HUDEP-2 (cell line): ENCODE results near the gene AKAP8.
A peak's percentile ranks its signal among the peaks of the same experiment; 100 is the strongest.
"Not testable (repeated sequence)": the region's sequence is repeated elsewhere in the genome, so short reads cannot be mapped to it uniquely, and the experiment has no call there.

Source experiments
- DNase-seq, 76 experiments: peaks; one replicate each; lab custom pipeline; 2025; ENCODE audit not compliant: unreplicated experiment in 76 of 76; lab: John Stamatoyannopoulos, UW

The AKAP8 gene

DNA sequence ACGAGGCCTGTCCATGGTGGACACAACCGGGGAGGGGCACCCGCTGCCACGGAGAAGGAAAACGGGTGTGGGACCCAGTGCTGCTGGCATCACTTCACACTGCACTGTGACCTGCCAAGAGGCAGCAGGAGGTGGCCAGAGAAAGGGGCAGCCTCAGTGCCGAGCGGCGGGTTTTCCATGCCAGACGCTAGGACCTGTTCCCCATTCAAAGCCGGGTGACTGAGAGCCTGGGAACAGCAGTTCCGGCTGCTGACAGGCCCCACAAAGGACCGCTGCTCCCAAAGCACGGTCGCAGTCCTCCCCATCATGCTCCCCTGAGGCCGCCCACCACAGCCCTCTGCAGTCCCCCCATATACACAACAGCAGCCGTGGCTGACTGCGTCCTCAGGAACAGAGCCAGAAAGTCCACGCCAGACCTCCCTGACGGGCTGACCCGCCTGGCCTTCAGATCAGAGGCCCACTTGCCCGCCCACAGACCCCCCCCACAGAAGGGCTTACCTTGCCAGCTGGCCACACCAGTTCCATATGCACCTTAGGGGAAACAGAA, 5.4 kb downstream of the AKAP8 start:
- no peak for DNase-seq

DNA sequence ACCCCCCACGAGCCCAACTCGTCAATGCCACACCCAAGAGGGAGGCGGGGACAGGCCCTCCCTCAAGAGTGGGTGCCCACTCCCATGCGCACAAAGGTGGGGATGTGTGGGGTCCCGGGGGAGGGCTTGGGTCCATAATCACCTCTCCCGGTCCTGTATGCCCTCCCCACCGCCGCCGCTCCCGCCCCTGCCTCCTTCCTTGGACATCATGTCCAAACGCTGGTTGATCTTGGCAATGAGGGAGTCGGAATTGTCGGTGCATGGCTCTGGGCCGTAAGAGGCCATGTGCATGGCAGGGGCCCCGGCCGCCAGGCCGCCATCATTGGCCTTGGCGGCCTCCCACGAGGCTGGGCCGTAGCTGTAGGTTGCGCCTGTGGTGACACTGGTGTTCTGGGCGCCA, 5.9 kb downstream of the AKAP8 start:
- DNase-seq: no peak

DNA sequence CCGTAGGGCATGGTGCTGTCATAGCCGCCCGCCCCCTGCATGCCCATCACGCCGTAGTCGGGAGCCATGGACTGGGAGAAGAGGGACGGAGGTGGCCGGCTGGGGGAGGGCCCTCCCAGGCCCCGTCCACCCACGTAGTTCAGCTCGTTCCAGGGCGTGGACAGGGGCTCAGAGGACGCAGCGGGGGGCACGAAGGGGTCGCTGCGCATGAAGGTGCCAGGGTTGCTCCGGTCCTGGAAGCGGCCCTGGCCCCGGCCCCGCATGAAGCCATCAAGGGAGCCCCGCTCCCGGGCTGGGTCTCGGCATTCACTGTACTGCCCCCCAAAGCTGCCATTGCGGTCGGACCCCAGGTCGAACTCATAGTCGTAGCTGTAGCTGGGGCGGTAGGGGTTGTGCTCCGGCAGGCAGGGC, 6.7 kb downstream of the AKAP8 start:
- DNase-seq: no peak

DNA sequence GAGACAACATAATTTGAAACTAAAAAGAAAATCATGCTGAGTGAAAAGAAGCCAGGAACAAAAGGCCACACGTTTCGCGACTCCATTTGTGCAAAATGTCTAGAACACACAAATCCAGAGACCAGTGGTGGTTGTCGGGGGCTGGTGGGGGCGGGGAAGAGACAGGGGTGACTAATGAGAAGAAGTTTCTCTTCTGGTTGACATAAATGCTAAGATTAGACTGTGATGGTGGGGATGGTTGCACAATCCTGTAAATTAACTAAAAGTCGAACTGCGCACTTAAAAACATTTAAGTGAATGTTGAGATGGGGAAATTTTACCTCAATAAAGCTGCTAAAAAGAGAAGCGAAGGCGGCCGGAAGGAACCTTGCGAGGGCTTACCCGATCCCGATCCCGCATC, 7.1 kb downstream of the AKAP8 start:
- DNase-seq: no peak

DNA sequence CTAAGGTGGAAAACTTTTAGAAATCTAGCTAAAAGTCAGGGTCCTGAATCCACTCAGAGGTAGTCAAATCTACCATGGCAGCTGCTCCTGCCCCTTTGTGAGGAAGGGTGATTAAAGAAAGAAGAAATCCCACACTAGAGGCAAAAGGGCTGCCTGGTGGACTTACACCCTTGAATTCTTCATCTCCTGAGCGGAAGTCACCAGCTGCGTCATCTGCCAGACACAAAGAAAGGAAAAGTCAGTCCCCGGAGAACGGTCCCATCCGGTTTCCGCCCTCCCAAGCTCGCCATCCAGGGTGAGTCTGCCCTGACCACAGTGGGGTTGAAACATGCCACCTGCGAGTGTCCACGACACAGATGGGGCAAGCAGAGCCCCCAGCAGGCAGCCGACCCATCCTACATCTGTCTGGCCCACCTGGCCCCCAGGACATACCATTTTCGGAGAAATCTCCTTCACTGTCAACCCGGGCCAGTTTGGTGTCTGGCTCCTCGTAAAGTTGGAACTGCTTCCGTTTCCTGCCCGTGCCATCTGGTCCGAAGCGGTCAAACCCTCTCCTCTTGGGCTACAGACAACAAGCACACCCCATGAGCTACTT, 7.7 kb downstream of the AKAP8 start:
- DNase-seq: no peak

DNA sequence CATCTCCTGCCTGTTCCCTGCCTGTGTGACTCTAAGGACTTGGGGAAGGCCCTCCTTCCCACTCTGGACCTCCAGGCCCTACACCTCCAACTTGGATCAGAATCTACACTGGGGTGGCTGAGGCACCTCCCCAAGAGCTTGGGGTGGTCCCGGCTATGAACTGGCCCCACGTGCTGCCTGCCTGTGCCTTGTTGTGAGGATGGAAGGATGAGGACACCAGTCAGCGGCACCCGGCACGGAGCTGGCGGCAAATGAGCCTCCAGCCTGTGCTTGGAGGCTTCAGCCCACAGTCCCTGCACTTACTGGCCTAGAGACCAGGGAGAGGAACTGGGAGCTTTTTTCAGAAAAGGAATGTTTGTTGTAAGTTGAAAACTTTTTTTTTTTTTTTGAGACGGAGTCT, 8.5 kb downstream of the AKAP8 start:
- no peak for DNase-seq

- DNase-seq: no peak
Measured at GRCh38 chr19:15369594-15369891, 10.0 kb downstream of the AKAP8 start.

DNA sequence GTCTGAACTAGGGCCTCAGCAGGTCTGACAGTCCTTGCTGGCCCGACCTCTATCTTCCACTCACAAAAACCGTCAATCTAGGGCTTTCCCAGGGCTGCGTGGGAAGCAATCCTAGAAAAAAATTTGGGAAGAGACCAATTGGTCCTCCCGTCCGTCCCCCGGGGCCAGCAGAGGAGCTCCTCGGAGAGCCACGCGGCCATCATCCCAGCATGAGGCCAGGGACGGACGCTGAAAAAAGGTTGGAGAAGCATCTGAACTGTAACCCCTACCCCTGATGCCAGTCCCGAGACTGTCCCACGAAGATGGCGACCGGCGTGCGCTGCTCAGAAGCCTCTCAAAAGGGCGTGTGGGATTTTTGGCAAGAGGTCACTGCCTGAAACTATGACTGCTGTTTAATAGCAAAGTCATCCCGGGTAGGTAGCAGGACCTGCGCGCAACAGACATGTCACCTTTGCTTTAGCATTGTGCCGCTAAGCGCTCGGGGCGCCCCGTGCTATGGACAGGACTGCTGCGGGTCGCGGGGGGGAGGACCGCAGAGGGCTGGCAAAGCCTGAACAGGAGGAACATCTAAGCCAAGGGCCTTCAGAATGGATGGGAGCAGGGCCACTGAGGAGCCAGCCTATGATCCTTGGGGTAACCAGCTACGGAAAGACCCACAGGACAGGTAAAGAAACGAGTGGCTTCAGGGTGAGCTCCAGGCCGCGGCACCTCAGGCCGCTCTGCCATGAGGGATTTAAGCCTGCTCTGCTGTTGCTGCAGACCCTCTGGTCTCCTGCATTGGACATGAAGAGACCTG, 10.6 kb downstream of the AKAP8 start:
- no peak for DNase-seq

GRCh38 chr19:15368051-15368632, 11.4 kb downstream of the AKAP8 start:
- DNase-seq: no peak

- no peak for DNase-seq
Measured at GRCh38 chr19:15367439-15367838, 12.1 kb downstream of the AKAP8 start.

GRCh38 chr19:15365264-15365663, 14.3 kb downstream of the AKAP8 start:
- peak in 13 of 76 experiments; percentile 9 to 28 (median 19) for DNase-seq

- DNase-seq: peak in 71 of 76 experiments; percentile 35 to 88 (median 68)
Measured at GRCh38 chr19:15363791-15364190, 15.8 kb downstream of the AKAP8 start.

- DNase-seq: not testable (repeated sequence)
Measured at GRCh38 chr19:15363048-15363447, 16.5 kb downstream of the AKAP8 start.

DNA sequence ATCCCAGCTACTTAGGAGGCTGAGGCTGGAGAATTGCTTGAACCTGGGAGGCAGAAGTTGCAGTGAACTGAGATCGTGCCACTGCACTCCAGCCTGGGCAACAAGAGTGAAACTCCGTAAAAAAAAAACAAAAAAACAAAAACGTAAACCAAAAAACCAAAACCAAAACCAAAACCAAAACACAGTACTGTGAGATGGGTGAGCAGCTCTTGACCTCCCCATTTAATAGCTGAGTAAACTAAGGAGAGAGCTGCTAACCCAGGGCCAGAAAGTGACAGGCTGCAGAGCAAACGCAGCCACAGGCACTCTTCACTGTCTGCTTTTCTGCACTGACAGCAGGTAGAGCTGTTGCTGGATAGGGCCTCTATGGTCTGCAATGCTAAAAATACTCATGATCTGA, 19.6 kb downstream of the AKAP8 start:
- not testable (repeated sequence) for DNase-seq

DNA sequence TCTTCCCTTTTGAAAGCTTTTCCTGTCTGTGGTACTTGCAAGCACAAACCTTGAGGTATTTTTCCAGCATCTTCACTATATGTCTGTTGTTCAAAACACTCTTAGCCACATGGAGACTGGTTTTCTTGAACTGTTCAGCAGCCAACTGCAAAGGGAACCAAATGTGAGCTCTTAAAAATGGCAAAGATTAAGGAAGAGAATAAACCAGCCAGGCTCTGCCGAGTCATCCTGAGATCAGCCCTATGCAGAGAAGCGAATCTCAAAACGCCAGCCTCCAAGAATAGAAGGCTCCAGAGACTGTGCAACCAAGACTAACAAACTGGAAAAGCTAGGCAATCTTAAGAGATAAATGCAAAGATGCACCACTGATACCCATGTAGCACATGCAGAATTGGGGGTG, 20.7 kb downstream of the AKAP8 start:
- DNase-seq: no peak

DNA sequence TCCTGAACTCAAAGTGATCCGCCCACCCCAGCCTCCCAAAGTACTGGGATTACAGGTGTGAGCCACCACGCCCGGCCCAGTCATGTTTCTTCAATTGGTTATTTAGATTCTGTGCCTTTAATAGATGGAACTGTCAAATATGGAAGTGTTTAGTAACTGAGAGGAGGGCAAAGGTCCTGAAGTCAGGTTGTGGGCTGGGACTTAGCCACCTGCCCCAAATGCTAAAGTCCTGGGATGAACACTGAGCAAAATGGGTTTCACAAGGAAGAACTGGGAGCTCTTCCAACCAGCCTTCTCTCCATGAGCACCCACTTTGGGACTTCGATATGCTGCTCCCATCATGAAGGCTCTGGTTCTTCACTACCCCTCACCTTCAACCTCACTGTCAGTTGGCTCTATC, 21.7 kb downstream of the AKAP8 start:
- DNase-seq: no peak

DNA sequence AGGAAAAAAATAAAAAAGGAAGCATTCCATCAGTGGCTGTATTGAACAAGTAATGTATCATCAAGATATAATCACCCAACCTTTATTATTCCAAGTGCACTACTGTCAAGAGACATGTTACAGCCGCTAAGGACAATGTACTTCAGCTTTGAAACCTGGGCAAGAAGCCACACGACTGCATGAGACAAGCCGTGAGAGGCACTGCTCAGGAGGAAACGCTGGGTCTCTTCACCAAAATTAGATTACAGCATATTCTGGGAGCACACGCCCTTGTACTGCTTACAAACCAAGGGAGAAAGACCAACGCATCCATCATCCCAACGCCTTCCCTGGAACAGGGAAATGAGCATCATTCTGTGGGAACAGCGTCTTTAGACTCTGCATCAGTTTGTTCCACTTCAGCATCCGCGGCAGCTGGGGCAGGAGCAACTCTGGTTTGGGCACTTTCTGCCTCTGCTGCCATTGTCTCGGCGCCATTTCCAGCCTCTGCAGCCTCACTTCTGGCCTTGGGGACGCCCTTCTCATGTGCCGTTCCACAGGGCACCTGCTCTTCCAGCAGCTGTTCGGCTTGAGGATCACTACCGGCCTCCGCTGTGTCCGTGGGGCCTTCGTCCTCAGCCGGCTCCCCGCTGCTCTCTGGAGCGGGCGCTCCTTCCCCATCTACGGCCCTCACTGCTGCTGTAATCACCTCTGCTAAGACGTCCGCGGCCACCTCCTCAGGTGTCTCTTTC, 24.9 kb downstream of the AKAP8 start:
- no peak for DNase-seq

- DNase-seq: no peak
Measured at GRCh38 chr19:15353908-15354307, 25.7 kb downstream of the AKAP8 start.

DNA sequence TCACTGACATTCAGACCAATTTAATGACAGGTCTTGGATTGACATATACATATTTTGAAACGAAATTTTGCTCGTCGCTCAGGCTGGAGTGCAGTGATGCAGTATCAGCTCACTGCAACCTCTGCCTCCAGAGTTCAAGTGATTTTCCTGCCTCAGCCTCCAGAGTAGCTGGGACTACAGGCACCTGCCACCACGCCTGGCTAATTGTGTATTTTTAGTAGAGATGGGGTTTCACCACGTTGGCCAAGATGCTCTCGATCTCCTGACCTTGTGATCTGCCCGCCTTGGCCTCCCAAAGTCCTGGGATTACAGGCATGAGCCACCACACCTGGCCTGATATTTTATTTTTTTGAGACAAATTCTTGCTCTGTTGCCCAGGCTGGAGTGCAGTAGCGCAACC, 27.1 kb downstream of the AKAP8 start:
- DNase-seq: not testable (repeated sequence)

- not testable (repeated sequence) for DNase-seq
Measured at GRCh38 chr19:15341328-15341727, 38.3 kb downstream of the AKAP8 start.

DNA sequence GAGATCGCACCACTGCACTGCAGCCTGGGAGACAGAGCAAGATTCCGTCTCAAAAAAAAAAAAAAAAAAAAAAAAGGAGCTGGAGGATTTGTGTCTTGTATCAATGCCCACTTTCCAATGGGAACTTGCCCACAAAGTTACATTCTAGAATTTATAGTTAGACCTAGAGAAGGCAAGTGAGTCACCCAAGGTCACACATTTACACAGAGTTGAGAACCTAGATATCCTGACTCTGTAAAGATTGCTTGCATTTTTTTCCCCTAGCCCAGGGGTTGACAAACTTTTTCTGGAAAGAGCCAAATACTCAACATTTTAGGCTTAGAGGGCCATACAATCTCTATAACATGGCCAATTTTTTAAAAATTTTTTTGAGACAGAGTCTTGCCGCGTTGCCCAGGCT, 39.5 kb downstream of the AKAP8 start:
- no peak for DNase-seq
